Mesenchymal stem cell (in vitro differentiated cells and primary cell): ENCODE results near the gene RAD51B.

Experiments used
- DNase-seq: peaks from one replicate; pipeline ENCODE4 v3.0.0-alpha.2; 2013
- H2AFZ ChIP-seq: one replicate; pipeline ENCODE4 v1.6.1; 2013; ENCODE audit warnings: low read depth, mild to moderate bottlenecking, control low read depth, inconsistent platforms, low read length, moderate library complexity
- H2AK5ac ChIP-seq: 2 replicates; pipeline ENCODE4 v1.6.1; 2013; ENCODE audit warnings: low read length, moderate library complexity, mild to moderate bottlenecking, inconsistent platforms; ENCODE audit not compliant: severe bottlenecking
- H2BK120ac ChIP-seq: one replicate; pipeline ENCODE4 v1.6.1; 2013; ENCODE audit warnings: low read depth, mild to moderate bottlenecking, inconsistent platforms, low read length, moderate library complexity
- H2BK12ac ChIP-seq, 2 experiments: one replicate each; pipeline ENCODE4 v1.6.1; 2013; ENCODE audit warnings: inconsistent platforms in 2 of 2, low read length in 2 of 2, mild to moderate bottlenecking in 2 of 2, moderate library complexity in 2 of 2, control low read depth in 1 of 2
- H2BK15ac ChIP-seq: one replicate; pipeline ENCODE4 v1.6.1; 2013; ENCODE audit warnings: mild to moderate bottlenecking, low read depth, inconsistent platforms; ENCODE audit not compliant: poor library complexity, severe bottlenecking
- H2BK5ac ChIP-seq: 2 replicates; pipeline ENCODE4 v1.6.1; 2013; ENCODE audit warnings: low read depth, mild to moderate bottlenecking, low read length, control low read depth, inconsistent platforms; ENCODE audit not compliant: poor library complexity, severe bottlenecking
- H3K14ac ChIP-seq, 2 experiments: one replicate each; pipeline ENCODE4 v1.6.1; 2013; ENCODE audit warnings: inconsistent platforms in 2 of 2, low read length in 2 of 2, control low read depth in 1 of 2, mild to moderate bottlenecking in 1 of 2, moderate library complexity in 1 of 2
- H3K18ac ChIP-seq, 2 experiments: one replicate each; pipeline ENCODE4 v1.6.1; 2013; ENCODE audit warnings: inconsistent platforms in 2 of 2, low read length in 2 of 2, control low read depth in 1 of 2, low read depth in 1 of 2, mild to moderate bottlenecking in 1 of 2
- H3K23ac ChIP-seq, 2 experiments: one replicate each; pipeline ENCODE4 v1.6.1; 2013; ENCODE audit warnings: inconsistent platforms in 2 of 2, low read length in 2 of 2, mild to moderate bottlenecking in 2 of 2, moderate library complexity in 2 of 2, control low read depth in 1 of 2
- H3K27ac ChIP-seq: 2 replicates; pipeline ENCODE4 v1.5.1; 2013; ENCODE audit warnings: mild to moderate bottlenecking, moderate library complexity, low read length, control low read depth, inconsistent platforms; ENCODE audit not compliant: poor library complexity, severe bottlenecking
- H3K27me3 ChIP-seq, 2 experiments: 2 replicates each; pipeline versions ENCODE4 v1.6.1 to v1.7.0; 2013; ENCODE audit warnings: low read length in 2 of 2, mild to moderate bottlenecking in 2 of 2, moderate library complexity in 2 of 2, control low read depth in 1 of 2, inconsistent platforms in 1 of 2; ENCODE audit not compliant: control insufficient read depth in 1 of 2, insufficient read depth in 1 of 2
- H3K36me3 ChIP-seq, 2 experiments: 2 replicates each; pipeline versions ENCODE4 v1.6.1 to v1.7.0; 2013; ENCODE audit warnings: low read length in 2 of 2, control low read depth in 1 of 2, inconsistent platforms in 1 of 2, low read depth in 1 of 2, mild to moderate bottlenecking in 1 of 2; ENCODE audit not compliant: insufficient read depth in 2 of 2, control insufficient read depth in 1 of 2
- H3K4ac ChIP-seq, 2 experiments: one replicate each; pipeline ENCODE4 v1.6.1; 2013; ENCODE audit warnings: inconsistent platforms in 2 of 2, low read length in 2 of 2, mild to moderate bottlenecking in 2 of 2, moderate library complexity in 2 of 2, control low read depth in 1 of 2, low read depth in 1 of 2
- H3K4me1 ChIP-seq: 2 replicates; pipeline ENCODE4 v1.6.1; 2013; ENCODE audit warnings: low read depth, low read length, control low read depth; ENCODE audit not compliant: control insufficient read depth, insufficient read depth
- H3K4me2 ChIP-seq: 2 replicates; pipeline ENCODE4 v1.6.1; 2013; ENCODE audit warnings: low read length, mild to moderate bottlenecking, inconsistent platforms; ENCODE audit not compliant: poor library complexity, severe bottlenecking
- H3K4me3 ChIP-seq, 2 experiments: 2 replicates each; pipeline versions ENCODE4 v1.5.1 to v1.7.0; 2013; ENCODE audit warnings: low read length in 2 of 2, mild to moderate bottlenecking in 2 of 2, control low read depth in 1 of 2, low read depth in 1 of 2; ENCODE audit not compliant: insufficient read depth in 1 of 2
- H3K79me1 ChIP-seq: replicated peaks from 2 replicates; pipeline ENCODE4 v1.6.1; 2013; ENCODE audit warnings: mild to moderate bottlenecking, control low read depth, low read length, inconsistent platforms; ENCODE audit not compliant: poor library complexity, severe bottlenecking
- H3K9ac ChIP-seq: 2 replicates; pipeline ENCODE4 v1.7.0; 2013; ENCODE audit warnings: mild to moderate bottlenecking, low read length, moderate library complexity
- H3K9me3 ChIP-seq: 2 replicates; pipeline ENCODE4 v1.7.0; 2013; ENCODE audit warnings: mild to moderate bottlenecking, low read length; ENCODE audit not compliant: control insufficient read depth
- H4K8ac ChIP-seq: one replicate; pipeline ENCODE4 v1.6.1; 2013; ENCODE audit warnings: inconsistent platforms, mild to moderate bottlenecking, low read length, moderate library complexity
- H4K91ac ChIP-seq: one replicate; pipeline ENCODE4 v1.6.1; 2013; ENCODE audit warnings: mild to moderate bottlenecking, low read length, inconsistent platforms
- WGBS: methylation state at CpG from one replicate; pipeline ENCODE4 v1.1.7; 2013; ENCODE audit warnings: mixed read lengths; 5-methylcytosine and 5-hydroxymethylcytosine counted together

RAD51B gene

GRCh38 chr14:68714991-68715924 lies 895.7 kb downstream of the RAD51B start:
- H3K79me1 ChIP-seq, result no peaks in the 10 kb centered on the region
- H3K27ac ChIP-seq, result no peak overlapping the region
- H3K4me2 ChIP-seq, result no peak overlapping the region
- H3K9me3 ChIP-seq, result no peaks in the 10 kb centered on the region
- peak overlapping the region in 1 of 2 experiments; percentile 3 for H2BK12ac ChIP-seq
- H4K8ac ChIP-seq, result no peak overlapping the region
- no peak overlapping the region for H2BK120ac ChIP-seq
- no peak overlapping the region for H2AFZ ChIP-seq
- peaks cover 2% of the 10 kb centered on the region for H3K4me1 ChIP-seq
- H3K27me3 ChIP-seq, result no peaks in the 10 kb centered on the region
- no peak overlapping the region for H3K4ac ChIP-seq
- no peak overlapping the region for H2AK5ac ChIP-seq
- peak; percentile 94 for DNase-seq
- 59% methylated on average over 6 of the region's 7 CpGs for WGBS
- no peak overlapping the region for H4K91ac ChIP-seq
- no peaks in the 10 kb centered on the region for H3K36me3 ChIP-seq
- H3K9ac ChIP-seq, result no peak overlapping the region
- H3K23ac ChIP-seq, result no peak overlapping the region
- H3K14ac ChIP-seq, result no peak overlapping the region
- H3K4me3 ChIP-seq, result no peak overlapping the region
- no peak overlapping the region for H2BK15ac ChIP-seq
- H2BK5ac ChIP-seq, result no peak overlapping the region
- peak overlapping the region in 1 of 2 experiments; percentile 83 for H3K18ac ChIP-seq

- Histone ChIP-seq H3K4me3 (no peak overlapping the region), H2BK12ac (peak overlapping the region in 1 of 2 experiments; percentile 51), H4K91ac (no peak overlapping the region), H3K18ac (no peak overlapping the region), H3K79me1 (no peaks in the 10 kb centered on the region), H3K9me3 (no peaks in the 10 kb centered on the region), H2AFZ (no peak overlapping the region), H3K36me3 (no peaks in the 10 kb centered on the region), H3K9ac (no peak overlapping the region), H3K27me3 (no peaks in the 10 kb centered on the region), H3K4me1 (peaks cover 2% of the 10 kb centered on the region), H3K4ac (no peak overlapping the region), H3K14ac (no peak overlapping the region), H2BK120ac (no peak overlapping the region), H2BK15ac (no peak overlapping the region), H4K8ac (no peak overlapping the region), H3K23ac (no peak overlapping the region), H2BK5ac (no peak overlapping the region), H3K27ac (no peak overlapping the region), H3K4me2 (no peak overlapping the region), H2AK5ac (no peak overlapping the region)
- 97% methylated on average over 4 of the region's 4 CpGs for WGBS
- no peak for DNase-seq
These were observed 897.1 kb downstream of the RAD51B start for GRCh38 chr14:68716698-68717097.

- Histone ChIP-seq H2BK15ac (no peak overlapping the region), H3K36me3 (no peaks in the 10 kb centered on the region), H3K27me3 (no peaks in the 10 kb centered on the region), H3K23ac (no peak overlapping the region), H3K4me1 (peaks cover 2% of the 10 kb centered on the region), H3K14ac (no peak overlapping the region), H3K27ac (no peak overlapping the region), H3K18ac (no peak overlapping the region), H2BK120ac (no peak overlapping the region), H2AK5ac (no peak overlapping the region), H2AFZ (no peak overlapping the region), H2BK5ac (no peak overlapping the region), H3K4me2 (no peak overlapping the region), H3K9ac (no peak overlapping the region), H4K91ac (no peak overlapping the region), H4K8ac (no peak overlapping the region), H3K79me1 (no peaks in the 10 kb centered on the region), H3K4me3 (no peak overlapping the region), H3K4ac (no peak overlapping the region), H3K9me3 (no peaks in the 10 kb centered on the region), H2BK12ac (no peak overlapping the region)
- 75% methylated on average over 3 of the region's 8 CpGs for WGBS
- DNase-seq, result no peak
These were observed 898.7 kb downstream of the RAD51B start for GRCh38 chr14:68718023-68718990.
